Cerebellar nuclear complex (tissue), 1 donor: ENCODE measurements around the gene FLRT2.

Experiments used
- DNase-seq, 2 experiments: peaks; one replicate each; lab custom pipeline; 2025; lab: John Stamatoyannopoulos, UW

The FLRT2 gene

GRCh38 chr14:85660243-85660922 lies 130.4 kb downstream of the FLRT2 start:
- no peak for DNase-seq

- DNase-seq, result no peak
These were observed 132.2 kb downstream of the FLRT2 start for GRCh38 chr14:85662096-85662495.

- DNase-seq, result no peak
These were observed 133.3 kb downstream of the FLRT2 start for GRCh38 chr14:85663256-85663655.

GRCh38 chr14:85663667-85664066 lies 133.7 kb downstream of the FLRT2 start:
- no peak for DNase-seq

GRCh38 chr14:85675957-85676356 lies 146.0 kb downstream of the FLRT2 start:
- DNase-seq, result no peak

DNA sequence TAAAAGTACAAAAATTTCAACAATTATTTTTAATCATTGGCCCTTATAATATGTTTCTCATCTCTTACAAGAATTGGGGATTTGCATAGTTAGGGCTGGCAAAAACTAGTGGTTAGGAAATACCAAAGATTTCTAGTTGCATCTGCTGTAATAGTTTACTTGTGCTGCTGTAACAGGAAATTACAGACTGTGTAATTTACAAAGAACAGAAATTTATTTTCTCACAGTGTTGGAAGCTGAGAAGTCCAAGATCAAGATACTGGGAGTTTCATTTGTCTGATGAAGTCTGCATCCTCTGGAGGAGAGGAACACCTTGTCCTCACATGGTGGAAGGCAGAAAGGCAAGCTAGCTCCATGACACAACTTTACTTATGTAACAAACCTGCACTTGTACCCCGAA lies 157.0 kb downstream of the FLRT2 start:
- no peak for DNase-seq

GRCh38 chr14:85687456-85687855 lies 157.5 kb downstream of the FLRT2 start:
- DNase-seq, result no peak

DNA sequence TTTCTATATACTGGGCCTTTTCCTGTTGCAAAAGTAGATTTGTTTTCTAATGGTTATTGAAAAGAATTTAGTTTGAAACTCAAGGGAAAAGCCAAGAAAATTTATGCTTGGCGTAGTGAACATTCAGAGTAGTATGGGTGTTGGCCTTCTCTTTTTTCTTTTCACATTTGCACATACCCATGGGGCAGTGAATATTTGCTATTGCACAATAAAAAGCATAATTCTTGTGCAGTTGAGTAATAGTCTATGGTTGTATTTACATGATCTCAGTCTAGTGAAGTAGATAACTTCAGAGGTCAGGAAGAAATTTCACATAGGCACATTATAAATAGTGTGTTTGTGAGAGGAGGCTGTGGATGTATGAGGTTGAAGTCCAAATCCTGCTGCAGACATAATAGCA lies 158.1 kb downstream of the FLRT2 start:
- no peak for DNase-seq

DNA sequence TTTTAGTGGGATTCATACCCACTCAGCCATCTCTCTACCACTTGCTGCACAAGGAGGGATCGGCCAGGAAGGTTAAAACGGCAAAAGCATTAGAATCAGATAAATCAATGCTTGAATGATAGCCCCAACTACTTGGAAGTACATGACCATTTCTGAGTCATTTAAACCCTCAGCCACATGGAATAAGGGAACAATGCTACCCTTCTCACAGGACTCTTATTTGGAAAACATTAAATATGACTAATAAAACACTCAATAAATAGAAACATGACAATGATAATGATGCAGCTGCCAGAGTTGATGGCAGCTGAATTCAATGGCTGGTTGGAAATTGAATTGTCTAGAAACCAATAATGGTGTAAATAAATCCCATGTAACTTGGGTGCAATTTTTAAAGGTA lies 165.4 kb downstream of the FLRT2 start:
- DNase-seq, result no peak

GRCh38 chr14:85701116-85701515 lies 171.2 kb downstream of the FLRT2 start:
- DNase-seq, result no peak

- no peak for DNase-seq
These were observed 171.8 kb downstream of the FLRT2 start for GRCh38 chr14:85701763-85702162.

DNA sequence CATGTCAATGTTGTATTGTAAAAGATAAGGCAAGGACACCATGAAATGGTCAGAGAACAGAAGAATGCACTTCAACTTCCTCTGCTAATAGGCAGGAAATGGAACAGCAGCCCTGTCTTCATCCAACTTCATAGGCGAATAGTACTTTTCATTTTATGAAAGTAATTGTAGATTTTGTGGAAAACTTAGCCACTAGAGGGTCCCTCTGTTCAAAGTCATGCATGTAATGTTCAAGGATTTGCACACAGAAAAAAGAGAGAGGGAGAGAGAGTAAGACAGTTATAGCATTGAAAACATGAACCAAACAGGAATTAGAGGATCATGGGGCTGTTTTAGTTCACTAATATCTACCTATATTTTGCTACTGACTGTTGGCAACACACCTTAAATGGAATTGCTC lies 172.2 kb downstream of the FLRT2 start:
- no peak for DNase-seq

DNA sequence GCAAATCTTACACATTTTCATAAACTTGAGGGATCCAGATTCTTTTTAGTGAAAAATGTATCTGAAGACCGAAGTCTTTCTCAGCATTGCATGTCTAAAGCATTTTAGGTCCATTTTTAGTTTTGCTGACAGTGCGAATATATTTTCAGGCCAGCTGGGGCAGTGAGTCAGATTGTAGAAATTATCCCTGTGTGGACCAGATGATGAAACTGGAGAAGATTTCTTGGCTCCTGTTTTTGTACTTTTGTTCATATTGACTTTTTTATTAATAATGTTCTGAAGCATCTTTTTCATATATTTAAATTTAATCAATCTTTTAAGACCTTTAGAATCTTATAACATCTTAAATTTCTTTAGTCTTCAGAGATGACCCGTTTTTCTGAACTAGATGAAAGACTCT lies 173.1 kb downstream of the FLRT2 start:
- no peak for DNase-seq
